ENCODE results near the gene APOBEC3C. TPM values are rescaled to one million over a fixed set of nuclear protein-coding genes. Genes with fewer than 3 reads are reported as not detected.

Gene APOBEC3C
- total and polyA plus RNA-seq, 2 of the 4 experiments (the other 2 are of a cell fraction), result 6.6 to 32.0 TPM

- Histone ChIP-seq H2AK9ac (replicated peaks; ENCODE audit: low read depth, low read length, poor library complexity) (peak overlapping the region; percentile 55), H2BK15ac (ENCODE audit: low read depth, low read length) (no peak overlapping the region), H4K8ac (ENCODE audit: low read depth in 2 of 2, low read length in 2 of 2) (no peak overlapping the region), H4K5ac (ENCODE audit: low read depth, low read length) (no peak overlapping the region), H2BK5ac (ENCODE audit: low read depth, low read length, poor library complexity, severe bottlenecking) (no peak overlapping the region), H3K56ac (ENCODE audit: extremely low read depth, insufficient read depth, low read length) (no peak overlapping the region), H3K79me1 (ENCODE audit: low read depth in 1 of 2, low read length in 2 of 2) (no peaks in the 10 kb centered on the region), H3K4me2 (ENCODE audit: low read depth, low read length) (no peak overlapping the region), H2AK5ac (ENCODE audit: low read depth, low read length) (no peak overlapping the region), H3K23ac (ENCODE audit: low read depth, low read length) (no peak overlapping the region), H3K4me1 (ENCODE audit: control insufficient read depth, insufficient read depth, low read length) (no peaks in the 10 kb centered on the region), H3K4me3 (ENCODE audit: insufficient read depth, low read depth, low read length) (no peak overlapping the region), H2AFZ (replicated peaks; ENCODE audit: low read length, poor library complexity) (peak overlapping the region; percentile 89), H2BK120ac (ENCODE audit: low read depth, low read length) (no peak overlapping the region), H3K14ac (replicated peaks; ENCODE audit: low read depth, low read length) (no peak overlapping the region), H4K20me1 (ENCODE audit: insufficient read depth, low read length) (no peaks in the 10 kb centered on the region), H3K27ac (ENCODE audit: insufficient read depth, low read length) (no peak overlapping the region), H3K4ac (ENCODE audit: low read depth, low read length) (no peak overlapping the region), H4K91ac (ENCODE audit: insufficient read depth, low read depth, low read length) (no peak overlapping the region), H3K18ac (ENCODE audit: low read depth, low read length) (no peak overlapping the region), H2BK20ac (ENCODE audit: low read depth, low read length) (no peak overlapping the region), H3K9ac (ENCODE audit: low read depth, low read length) (no peak overlapping the region), H3K9me3 (ENCODE audit: control insufficient read depth, insufficient read depth, low read length) (peaks cover 4% of the 10 kb centered on the region), H3K9me1 (ENCODE audit: insufficient read depth, low read length) (no peaks in the 10 kb centered on the region), H3K27me3 (ENCODE audit: control insufficient read depth, insufficient read depth, low read length) (peaks cover 32% of the 10 kb centered on the region), H3K36me3 (ENCODE audit: control insufficient read depth, insufficient read depth, low read length) (no peaks in the 10 kb centered on the region)
- intact Hi-C loops (cut with micrococcal nuclease) (no loop called here), dilution Hi-C loops (cut with HindIII; ENCODE audit: low sequenced_read_pairs, unreplicated experiment) (no loop called here), in situ Hi-C loops (cut with MboI; ENCODE audit: low sequenced_read_pairs) (no loop called here)
- ChIA-PET CTCF (interaction anchor here (0.5 to 1.6 kb wide), 3 partner anchors 9 to 683 kb away, joined by 3 to 6 read pairs (median 4); partner anchors contain the start of gene APOBEC3B), POLR2A (ENCODE audit: unreplicated experiment) (no interaction called here)
- 0% methylated on average over 4 of the region's 15 CpGs; no CpG with 5 or more reads in 1 of the 2 experiments for WGBS, 2 experiments (ENCODE audit: extremely low coverage in 2 of 2, insufficient read length in 1 of 2)
- BruUV-seq (replicated peaks), result no TSS peak
- ATAC-seq (ENCODE audit: low read depth) (peak; percentile 81), DNase-seq (peak; percentile 17)
- TF ChIP-seq POLR2A (IDR thresholded peaks at IDR 0.05; ENCODE audit: low read depth, low read length) (no peak), RCOR1 (IDR thresholded peaks at IDR 0.05; ENCODE audit: insufficient replicate concordance, low read length) (no peak), NFE2L2 (IDR thresholded peaks at IDR 0.05; ENCODE audit: low read depth, low read length) (no peak), CEBPB (IDR thresholded peaks at IDR 0.05; ENCODE audit: low read depth, low read length) (no peak), SMC3 (IDR thresholded peaks at IDR 0.05; ENCODE audit: low read depth, low read length) (peak; percentile 43), CHD1 (IDR thresholded peaks at IDR 0.05; ENCODE audit: low read depth, low read length) (no peak), MAZ (IDR thresholded peaks at IDR 0.05; ENCODE audit: borderline replicate concordance, low read depth, low read length) (no peak), FOS (IDR thresholded peaks at IDR 0.05; ENCODE audit: low read depth, low read length) (no peak), RFX5 (IDR thresholded peaks at IDR 0.05; ENCODE audit: low read depth, low read length) (no peak), BHLHE40 (IDR thresholded peaks at IDR 0.05; ENCODE audit: low read depth, low read length) (no peak), MXI1 (IDR thresholded peaks at IDR 0.05; ENCODE audit: borderline replicate concordance, low read depth, low read length) (no peak), MAFK (IDR thresholded peaks at IDR 0.05; ENCODE audit: low read depth, low read length) (no peak)
- TF ChIP-seq, protein P1, sequence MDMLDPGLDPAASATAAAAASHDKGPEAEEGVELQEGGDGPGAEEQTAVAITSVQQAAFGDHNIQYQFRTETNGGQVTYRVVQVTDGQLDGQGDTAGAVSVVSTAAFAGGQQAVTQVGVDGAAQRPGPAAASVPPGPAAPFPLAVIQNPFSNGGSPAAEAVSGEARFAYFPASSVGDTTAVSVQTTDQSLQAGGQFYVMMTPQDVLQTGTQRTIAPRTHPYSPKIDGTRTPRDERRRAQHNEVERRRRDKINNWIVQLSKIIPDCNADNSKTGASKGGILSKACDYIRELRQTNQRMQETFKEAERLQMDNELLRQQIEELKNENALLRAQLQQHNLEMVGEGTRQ (IDR thresholded peaks at IDR 0.05; ENCODE audit: low read depth, low read length), result no peak
- TF ChIP-seq, protein P2, sequence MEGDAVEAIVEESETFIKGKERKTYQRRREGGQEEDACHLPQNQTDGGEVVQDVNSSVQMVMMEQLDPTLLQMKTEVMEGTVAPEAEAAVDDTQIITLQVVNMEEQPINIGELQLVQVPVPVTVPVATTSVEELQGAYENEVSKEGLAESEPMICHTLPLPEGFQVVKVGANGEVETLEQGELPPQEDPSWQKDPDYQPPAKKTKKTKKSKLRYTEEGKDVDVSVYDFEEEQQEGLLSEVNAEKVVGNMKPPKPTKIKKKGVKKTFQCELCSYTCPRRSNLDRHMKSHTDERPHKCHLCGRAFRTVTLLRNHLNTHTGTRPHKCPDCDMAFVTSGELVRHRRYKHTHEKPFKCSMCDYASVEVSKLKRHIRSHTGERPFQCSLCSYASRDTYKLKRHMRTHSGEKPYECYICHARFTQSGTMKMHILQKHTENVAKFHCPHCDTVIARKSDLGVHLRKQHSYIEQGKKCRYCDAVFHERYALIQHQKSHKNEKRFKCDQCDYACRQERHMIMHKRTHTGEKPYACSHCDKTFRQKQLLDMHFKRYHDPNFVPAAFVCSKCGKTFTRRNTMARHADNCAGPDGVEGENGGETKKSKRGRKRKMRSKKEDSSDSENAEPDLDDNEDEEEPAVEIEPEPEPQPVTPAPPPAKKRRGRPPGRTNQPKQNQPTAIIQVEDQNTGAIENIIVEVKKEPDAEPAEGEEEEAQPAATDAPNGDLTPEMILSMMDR (conservative IDR thresholded peaks at IDR 0.05; ENCODE audit: low read depth, low read length), result peak; percentile 74
- TF ChIP-seq, protein P3, sequence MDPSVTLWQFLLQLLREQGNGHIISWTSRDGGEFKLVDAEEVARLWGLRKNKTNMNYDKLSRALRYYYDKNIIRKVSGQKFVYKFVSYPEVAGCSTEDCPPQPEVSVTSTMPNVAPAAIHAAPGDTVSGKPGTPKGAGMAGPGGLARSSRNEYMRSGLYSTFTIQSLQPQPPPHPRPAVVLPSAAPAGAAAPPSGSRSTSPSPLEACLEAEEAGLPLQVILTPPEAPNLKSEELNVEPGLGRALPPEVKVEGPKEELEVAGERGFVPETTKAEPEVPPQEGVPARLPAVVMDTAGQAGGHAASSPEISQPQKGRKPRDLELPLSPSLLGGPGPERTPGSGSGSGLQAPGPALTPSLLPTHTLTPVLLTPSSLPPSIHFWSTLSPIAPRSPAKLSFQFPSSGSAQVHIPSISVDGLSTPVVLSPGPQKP (IDR thresholded peaks at IDR 0.05; ENCODE audit: borderline replicate concordance, low read depth, low read length), result no peak
Observed at GRCh38 chr22:38973289-38974169, 40.5 kb upstream of the APOBEC3C start.
